Jurkat, Clone E6-1 (cell line): ENCODE data around the gene GREM2. TPM values are rescaled to one million over a fixed set of nuclear protein-coding genes. Genes with fewer than 3 reads are reported as not detected.

Experiments used
- DNase-seq: peaks from one replicate; pipeline ENCODE4 v3.0.0-alpha.2; 2011; ENCODE audit warnings: low read depth, low spot score
- H3K4me3 ChIP-seq: 2 replicates; pipeline ENCODE4 v1.5.1; 2011; ENCODE audit warnings: mild to moderate bottlenecking, low read length, control low read depth, moderate library complexity
- polyA plus RNA-seq: library from polyadenylated mRNA; unstranded; fragments of >200 nt; gene quantifications from one replicate; pipeline ENCODE4 v1.2.1, GENCODE V29; 2012; ENCODE audit warnings: missing spikeins; ENCODE audit not compliant: insufficient read length, insufficient read depth

Gene GREM2
- polyA plus RNA-seq: not detected

- DNase-seq: no peak
- H3K4me3 ChIP-seq: peak within 1 kb of the TSS; percentile 24
Measured at GRCh38 chr1:240611619-240612480, at the start of gene GREM2. GREM2 (minus strand) TSS chr1:240612155; CDS start chr1:240493475, 118,680 bp downstream.

GRCh38 chr1:240658312-240658960, 46.5 kb upstream of the GREM2 start:
- H3K4me3 ChIP-seq: no peak overlapping the region
- no peak for DNase-seq

- no peak overlapping the region for H3K4me3 ChIP-seq
- no peak for DNase-seq
Measured at GRCh38 chr1:240656531-240656930, 44.6 kb upstream of the GREM2 start.

GRCh38 chr1:240652961-240653409, 41.0 kb upstream of the GREM2 start:
- H3K4me3 ChIP-seq: no peak overlapping the region
- no peak for DNase-seq

- H3K4me3 ChIP-seq: no peak overlapping the region
- DNase-seq: no peak
Measured at GRCh38 chr1:240652549-240652948, 40.6 kb upstream of the GREM2 start.

- DNase-seq: no peak
- H3K4me3 ChIP-seq: no peak overlapping the region
Measured at GRCh38 chr1:240650877-240651276, 38.9 kb upstream of the GREM2 start.

GRCh38 chr1:240649733-240650721, 38.1 kb upstream of the GREM2 start:
- no peak overlapping the region for H3K4me3 ChIP-seq
- DNase-seq: no peak

GRCh38 chr1:240646571-240647240, 34.8 kb upstream of the GREM2 start:
- no peak overlapping the region for H3K4me3 ChIP-seq
- no peak for DNase-seq

- DNase-seq: no peak
Measured at GRCh38 chr1:240644732-240645131, 32.8 kb upstream of the GREM2 start.

GRCh38 chr1:240635466-240636256, 23.7 kb upstream of the GREM2 start:
- H3K4me3 ChIP-seq: no peak overlapping the region
- no peak for DNase-seq

More at GRCh38 chr1:240644732-240645131, 32.8 kb upstream of the GREM2 start:
- no peak overlapping the region for H3K4me3 ChIP-seq

GRCh38 chr1:240630409-240630808, 18.5 kb upstream of the GREM2 start:
- DNase-seq: no peak
- no peak overlapping the region for H3K4me3 ChIP-seq

GRCh38 chr1:240621249-240621648, 9.3 kb upstream of the GREM2 start:
- H3K4me3 ChIP-seq: no peak overlapping the region
- DNase-seq: no peak

GRCh38 chr1:240619906-240620621, 8.1 kb upstream of the GREM2 start:
- DNase-seq: no peak
- no peak overlapping the region for H3K4me3 ChIP-seq

- no peak for DNase-seq
- no peak overlapping the region for H3K4me3 ChIP-seq
Measured at GRCh38 chr1:240619357-240619756, 7.4 kb upstream of the GREM2 start.

GRCh38 chr1:240618946-240619345, 7.0 kb upstream of the GREM2 start:
- no peak for DNase-seq
- H3K4me3 ChIP-seq: no peak overlapping the region

- no peak for DNase-seq
- no peak overlapping the region for H3K4me3 ChIP-seq
Measured at GRCh38 chr1:240616018-240616417, 4.1 kb upstream of the GREM2 start.
